ENCODE results near the gene CFAP47.

GRCh38 chrX:36314303-36314702, 394.8 kb downstream of the CFAP47 start:
- TF ChIP-seq CREB5 (CRISPR knock-in tag; IDR thresholded peaks at IDR 0.05; ENCODE audit: low read depth), result no peak
- TF ChIP-seq RARB (CRISPR knock-in tag; IDR thresholded peaks at IDR 0.05), result no peak
- no peak for TF ChIP-seq BACH2 (CRISPR knock-in tag; IDR thresholded peaks at IDR 0.05; ENCODE audit: borderline replicate concordance)
- TF ChIP-seq ZNF70 (CRISPR knock-in tag; IDR thresholded peaks at IDR 0.05), result no peak
- no peak for TF ChIP-seq SNAI2 (CRISPR knock-in tag; IDR thresholded peaks at IDR 0.05)
- TF ChIP-seq PATZ1 (CRISPR knock-in tag; IDR thresholded peaks at IDR 0.05; ENCODE audit: borderline replicate concordance), result no peak
- TF ChIP-seq ZFP30 (CRISPR knock-in tag; IDR thresholded peaks at IDR 0.05), result no peak
- no peak for TF ChIP-seq ZFP3 (CRISPR knock-in tag; IDR thresholded peaks at IDR 0.05)
- no peak for TF ChIP-seq GLIS3 (CRISPR knock-in tag; IDR thresholded peaks at IDR 0.05)
- TF ChIP-seq OSR1 (CRISPR knock-in tag; IDR thresholded peaks at IDR 0.05), result no peak
- no peak for TF ChIP-seq ZC3H10 (CRISPR knock-in tag; IDR thresholded peaks at IDR 0.05)
- no peak for TF ChIP-seq ZNF8 (CRISPR knock-in tag; IDR thresholded peaks at IDR 0.05)
- no peak for TF ChIP-seq TCF4 (CRISPR knock-in tag; IDR thresholded peaks at IDR 0.05; ENCODE audit: borderline replicate concordance)
- TF ChIP-seq ARNTL (CRISPR knock-in tag; IDR thresholded peaks at IDR 0.05; ENCODE audit: borderline replicate concordance, low read depth), result no peak

Measured in SK-N-SH treated with all-trans-retinoic acid at 6 μM for 48 hours (cell line).